ENCODE data around the gene NDE1.

DNA sequence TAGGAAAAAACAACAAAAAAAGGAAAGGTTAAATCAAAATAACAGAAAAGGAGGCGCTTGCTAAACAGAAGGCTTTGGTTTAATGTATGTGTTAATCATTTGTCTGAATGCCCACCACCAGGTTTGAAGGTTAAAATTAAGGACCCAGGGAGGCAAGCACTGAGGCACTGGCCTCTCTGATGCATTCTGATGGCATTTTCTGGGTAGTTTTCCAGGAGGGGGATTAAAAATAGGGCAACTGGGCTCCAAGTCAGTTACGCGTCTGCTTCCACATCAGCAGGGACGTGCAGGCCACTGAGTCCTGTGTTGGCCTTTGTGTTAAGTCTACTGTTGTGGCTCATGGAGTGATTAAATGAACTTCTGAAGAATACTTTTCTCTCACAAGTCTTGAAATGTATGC, 34.0 kb upstream of the NDE1 start:
- no peak for TF ChIP-seq POLR2A (IDR thresholded peaks at IDR 0.05)
- TF ChIP-seq, protein P1, sequence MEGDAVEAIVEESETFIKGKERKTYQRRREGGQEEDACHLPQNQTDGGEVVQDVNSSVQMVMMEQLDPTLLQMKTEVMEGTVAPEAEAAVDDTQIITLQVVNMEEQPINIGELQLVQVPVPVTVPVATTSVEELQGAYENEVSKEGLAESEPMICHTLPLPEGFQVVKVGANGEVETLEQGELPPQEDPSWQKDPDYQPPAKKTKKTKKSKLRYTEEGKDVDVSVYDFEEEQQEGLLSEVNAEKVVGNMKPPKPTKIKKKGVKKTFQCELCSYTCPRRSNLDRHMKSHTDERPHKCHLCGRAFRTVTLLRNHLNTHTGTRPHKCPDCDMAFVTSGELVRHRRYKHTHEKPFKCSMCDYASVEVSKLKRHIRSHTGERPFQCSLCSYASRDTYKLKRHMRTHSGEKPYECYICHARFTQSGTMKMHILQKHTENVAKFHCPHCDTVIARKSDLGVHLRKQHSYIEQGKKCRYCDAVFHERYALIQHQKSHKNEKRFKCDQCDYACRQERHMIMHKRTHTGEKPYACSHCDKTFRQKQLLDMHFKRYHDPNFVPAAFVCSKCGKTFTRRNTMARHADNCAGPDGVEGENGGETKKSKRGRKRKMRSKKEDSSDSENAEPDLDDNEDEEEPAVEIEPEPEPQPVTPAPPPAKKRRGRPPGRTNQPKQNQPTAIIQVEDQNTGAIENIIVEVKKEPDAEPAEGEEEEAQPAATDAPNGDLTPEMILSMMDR (IDR thresholded peaks at IDR 0.05), result no peak
